Measurements from ENCODE around the gene PALLD.

DNA sequence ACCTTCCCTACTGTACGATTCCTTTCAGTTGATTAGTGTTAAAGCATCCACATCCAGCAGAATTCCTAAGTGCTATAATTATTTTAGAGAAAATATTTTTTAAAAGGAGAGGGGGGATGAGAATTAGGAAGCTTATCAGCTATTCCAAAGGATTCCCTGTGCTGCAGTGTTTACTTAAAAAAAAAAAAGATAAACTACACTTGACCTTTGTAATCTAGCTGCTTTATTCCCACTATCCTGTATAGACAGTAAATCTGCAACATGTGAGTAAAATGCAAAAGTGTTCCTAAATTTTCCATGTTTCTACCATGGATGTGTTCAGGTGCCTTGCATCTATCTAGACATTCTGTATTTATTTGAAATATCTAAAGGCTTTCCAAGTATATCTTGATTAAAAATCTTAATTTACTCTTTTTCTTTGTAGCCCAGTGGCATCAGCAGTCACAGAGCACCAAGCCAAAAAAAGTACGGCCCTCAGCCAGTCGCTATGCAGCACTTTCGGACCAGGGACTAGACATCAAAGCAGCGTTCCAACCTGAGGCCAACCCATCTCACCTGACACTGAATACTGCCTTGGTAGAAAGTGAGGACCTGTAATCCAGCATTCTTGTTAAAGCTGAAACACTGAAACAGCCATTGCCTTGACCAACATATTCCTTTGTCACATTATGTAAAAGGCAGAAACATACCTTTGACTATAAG lies 429.1 kb downstream of the PALLD start:
- TF ChIP-seq, protein P1, sequence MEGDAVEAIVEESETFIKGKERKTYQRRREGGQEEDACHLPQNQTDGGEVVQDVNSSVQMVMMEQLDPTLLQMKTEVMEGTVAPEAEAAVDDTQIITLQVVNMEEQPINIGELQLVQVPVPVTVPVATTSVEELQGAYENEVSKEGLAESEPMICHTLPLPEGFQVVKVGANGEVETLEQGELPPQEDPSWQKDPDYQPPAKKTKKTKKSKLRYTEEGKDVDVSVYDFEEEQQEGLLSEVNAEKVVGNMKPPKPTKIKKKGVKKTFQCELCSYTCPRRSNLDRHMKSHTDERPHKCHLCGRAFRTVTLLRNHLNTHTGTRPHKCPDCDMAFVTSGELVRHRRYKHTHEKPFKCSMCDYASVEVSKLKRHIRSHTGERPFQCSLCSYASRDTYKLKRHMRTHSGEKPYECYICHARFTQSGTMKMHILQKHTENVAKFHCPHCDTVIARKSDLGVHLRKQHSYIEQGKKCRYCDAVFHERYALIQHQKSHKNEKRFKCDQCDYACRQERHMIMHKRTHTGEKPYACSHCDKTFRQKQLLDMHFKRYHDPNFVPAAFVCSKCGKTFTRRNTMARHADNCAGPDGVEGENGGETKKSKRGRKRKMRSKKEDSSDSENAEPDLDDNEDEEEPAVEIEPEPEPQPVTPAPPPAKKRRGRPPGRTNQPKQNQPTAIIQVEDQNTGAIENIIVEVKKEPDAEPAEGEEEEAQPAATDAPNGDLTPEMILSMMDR (IDR thresholded peaks at IDR 0.05; ENCODE audit: poor library complexity, severe bottlenecking): no peak
- TF ChIP-seq EP300 (conservative IDR thresholded peaks at IDR 0.05; ENCODE audit: poor library complexity, severe bottlenecking) (no peak), POLR2AphosphoS5 (IDR thresholded peaks at IDR 0.05) (no peak), TAF1 (IDR thresholded peaks at IDR 0.05; ENCODE audit: low read depth) (no peak), SMC3 (conservative IDR thresholded peaks at IDR 0.05; ENCODE audit: poor library complexity) (no peak), MXI1 (conservative IDR thresholded peaks at IDR 0.05; ENCODE audit: poor library complexity, severe bottlenecking) (no peak), RAD21 (conservative IDR thresholded peaks at IDR 0.05) (no peak)
